RCC 7860 (cell line): Measurements from ENCODE around the gene KIAA2012.
A peak's percentile ranks its signal among the peaks of the same experiment; 100 is the strongest.
"Not testable (repeated sequence)": the region's sequence is repeated elsewhere in the genome, so short reads cannot be mapped to it uniquely, and the experiment has no call there.

Source experiments
- DNase-seq: peaks from one replicate; pipeline ENCODE4 v3.0.0-alpha.2; 2015; ENCODE audit warnings: low spot score
- FAIRE-seq: peaks from 2 replicates; lab custom pipeline; 2012; peaks lifted over from hg19 to GRCh38; lab: Jason Lieb, UNC

The KIAA2012 gene

GRCh38 chr2:202114795-202115194 lies 41.7 kb downstream of the KIAA2012 start:
- DNase-seq = no peak
- no peak for FAIRE-seq

DNA sequence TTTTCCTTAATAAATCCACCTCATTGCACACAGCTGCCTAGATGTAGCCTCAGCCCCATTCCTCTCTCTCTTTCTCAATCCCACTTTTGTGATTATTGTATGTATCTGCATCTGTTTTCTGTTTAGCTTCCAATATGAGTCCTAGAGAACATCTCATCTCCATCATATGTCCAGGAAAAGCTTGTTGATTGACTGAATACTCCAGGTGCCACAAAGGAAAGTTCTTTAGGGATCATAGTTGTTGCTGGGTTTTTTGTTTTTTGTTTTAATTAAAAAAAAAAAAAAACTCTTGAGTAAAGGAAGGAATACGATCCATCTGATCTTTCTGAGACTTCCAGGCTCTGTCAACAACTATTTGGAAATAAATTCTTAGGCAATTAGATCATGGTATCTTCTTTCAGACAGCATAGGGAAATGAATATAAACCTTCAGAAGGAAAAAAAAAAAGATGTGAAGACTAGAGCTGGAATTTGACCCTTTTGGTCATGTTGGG lies 42.5 kb downstream of the KIAA2012 start:
- DNase-seq = no peak
- FAIRE-seq = no peak

GRCh38 chr2:202116691-202117090 lies 43.6 kb downstream of the KIAA2012 start:
- FAIRE-seq (no peak), DNase-seq (no peak)

DNA sequence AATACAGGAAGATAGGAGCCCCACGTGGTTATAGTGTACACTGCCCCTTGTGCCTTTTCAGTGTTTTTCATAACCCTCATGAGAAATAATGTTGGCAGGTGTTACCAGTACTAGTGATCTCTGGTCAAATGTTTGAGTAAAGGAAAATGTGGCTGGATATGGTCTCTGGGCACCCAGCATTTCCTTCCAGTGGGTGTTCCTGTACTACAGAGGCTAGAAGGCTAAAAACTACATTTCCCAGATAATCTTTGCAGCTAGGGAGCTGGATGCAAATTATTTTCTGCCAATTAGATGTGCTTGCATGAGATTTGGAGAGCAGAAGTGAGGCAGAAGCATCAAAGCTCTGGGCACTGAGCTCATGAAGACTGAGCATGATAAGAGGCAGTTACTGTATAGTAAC lies 45.1 kb downstream of the KIAA2012 start:
- FAIRE-seq (no peak), DNase-seq (no peak)

DNA sequence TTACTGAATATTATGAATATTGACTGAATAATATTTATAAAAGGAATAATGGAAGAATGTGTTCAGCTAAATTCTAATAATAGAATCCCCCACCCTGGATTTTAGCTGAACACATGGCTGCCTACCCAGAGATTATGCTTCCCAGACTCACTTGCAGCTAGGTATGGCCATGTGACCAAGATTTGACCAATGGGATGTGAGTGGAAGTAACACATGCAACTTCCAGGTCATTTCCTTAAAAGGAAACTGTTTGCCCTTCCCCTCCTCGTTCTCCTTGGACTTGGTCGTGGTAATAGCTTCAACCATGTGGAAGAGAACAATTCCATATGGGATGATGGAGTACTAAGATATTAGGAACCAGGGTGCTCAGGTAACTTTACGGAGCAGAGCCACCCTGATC lies 47.8 kb downstream of the KIAA2012 start:
- DNase-seq (no peak), FAIRE-seq (no peak)

- no peak for FAIRE-seq
Measured at GRCh38 chr2:202121532-202122162, 48.6 kb downstream of the KIAA2012 start.

GRCh38 chr2:202122163-202122540 lies 49.1 kb downstream of the KIAA2012 start:
- no peak for FAIRE-seq
- DNase-seq = no peak

More at GRCh38 chr2:202121532-202122162, 48.6 kb downstream of the KIAA2012 start:
- no peak for DNase-seq

DNA sequence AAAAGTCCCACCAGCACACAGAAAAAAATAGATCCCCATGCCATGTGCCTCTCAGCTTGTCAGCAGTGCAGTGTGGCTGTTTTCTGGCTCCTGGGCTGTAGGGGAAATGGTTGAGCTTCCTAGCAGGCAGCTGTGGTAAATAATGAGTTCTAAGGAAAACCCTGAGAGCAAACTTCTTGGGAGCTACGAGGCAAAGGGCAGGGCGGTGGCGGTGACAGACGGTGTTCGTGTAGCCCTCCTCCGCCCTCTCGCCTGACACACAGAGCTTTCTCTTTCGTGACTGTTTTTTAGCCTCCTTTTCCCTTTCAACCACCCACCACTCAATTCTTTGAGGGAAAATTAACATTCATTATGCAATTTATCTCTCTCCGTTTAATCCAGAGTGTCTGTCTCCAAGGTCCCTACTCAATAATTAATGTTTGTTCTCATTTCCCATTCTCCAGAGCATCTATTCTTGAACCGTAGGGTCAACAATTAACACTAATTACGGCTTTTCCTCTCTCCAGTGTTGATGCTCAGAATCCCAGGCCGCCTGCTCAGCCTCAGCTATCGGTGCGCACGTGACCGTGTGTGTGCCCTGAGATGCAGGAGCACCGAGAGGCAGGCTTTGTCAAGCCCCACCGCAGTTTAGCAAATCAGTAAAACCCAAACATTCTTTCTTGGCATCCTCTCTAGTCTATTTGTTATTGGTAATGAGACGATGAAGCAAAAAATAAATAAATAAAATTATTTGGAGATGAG lies 50.1 kb downstream of the KIAA2012 start:
- DNase-seq (no peak), FAIRE-seq (no peak)

- FAIRE-seq = no peak
- no peak for DNase-seq
Measured at GRCh38 chr2:202124286-202124685, 51.2 kb downstream of the KIAA2012 start.

- FAIRE-seq (no peak), DNase-seq (no peak)
Measured at GRCh38 chr2:202127687-202128331, 54.8 kb downstream of the KIAA2012 start.

- FAIRE-seq = no peak
Measured at GRCh38 chr2:202129841-202130240, 56.8 kb downstream of the KIAA2012 start.

DNA sequence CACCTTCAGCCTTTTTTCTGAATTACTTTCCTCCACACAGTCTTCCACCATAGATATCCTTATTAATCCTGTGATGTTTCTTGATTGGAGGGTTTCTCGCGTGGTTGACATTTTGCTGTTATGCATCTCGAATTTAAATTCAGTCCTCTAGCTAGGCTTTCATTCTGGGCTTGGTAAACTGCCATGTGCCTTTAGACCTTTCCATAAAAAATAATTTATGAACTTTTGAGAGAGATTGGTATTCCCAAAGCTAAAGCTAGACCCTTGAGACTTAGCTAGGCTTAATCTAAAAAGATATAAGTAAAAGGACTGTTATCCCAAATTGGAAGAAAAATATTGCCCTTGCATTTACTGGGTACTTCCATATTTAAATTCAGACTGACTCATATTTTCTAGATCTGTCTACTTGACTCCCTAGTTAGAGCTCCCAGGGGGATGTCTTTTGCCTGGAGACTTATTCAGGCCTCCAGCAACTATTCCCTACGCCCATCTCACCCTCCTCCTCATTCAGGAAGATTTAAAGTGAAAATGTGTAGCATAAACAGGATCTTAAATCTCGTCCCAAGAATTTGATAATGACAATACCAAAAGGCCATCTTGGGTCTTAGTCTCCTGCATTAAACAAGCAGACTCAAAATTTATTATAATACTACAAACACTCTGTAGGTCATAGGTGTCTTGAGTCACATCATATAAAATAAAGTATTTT lies 60.3 kb downstream of the KIAA2012 start:
- DNase-seq = no peak
- FAIRE-seq = no peak

More at GRCh38 chr2:202129841-202130240, 56.8 kb downstream of the KIAA2012 start:
- no peak for DNase-seq

DNA sequence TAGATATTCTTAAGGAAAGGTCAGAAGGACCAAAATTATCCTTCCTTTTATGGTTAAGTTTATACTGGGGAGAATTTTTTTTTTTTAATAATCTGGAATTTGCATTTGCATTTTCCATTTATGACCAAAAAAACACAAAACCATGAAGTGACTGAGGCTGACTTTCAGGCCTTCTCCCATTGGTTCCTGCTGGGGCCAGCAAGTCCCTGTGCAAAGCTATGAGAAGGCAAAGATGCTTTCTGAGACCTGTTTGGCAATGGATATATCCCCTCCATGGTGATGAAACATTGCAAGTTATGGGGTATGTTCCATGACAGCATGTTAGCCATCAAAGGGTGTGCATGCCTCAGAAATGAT lies 60.8 kb downstream of the KIAA2012 start:
- no peak for FAIRE-seq
- DNase-seq = no peak

GRCh38 chr2:202135091-202135874 lies 62.2 kb downstream of the KIAA2012 start:
- peak; percentile 52 for DNase-seq
- no peak for FAIRE-seq

DNA sequence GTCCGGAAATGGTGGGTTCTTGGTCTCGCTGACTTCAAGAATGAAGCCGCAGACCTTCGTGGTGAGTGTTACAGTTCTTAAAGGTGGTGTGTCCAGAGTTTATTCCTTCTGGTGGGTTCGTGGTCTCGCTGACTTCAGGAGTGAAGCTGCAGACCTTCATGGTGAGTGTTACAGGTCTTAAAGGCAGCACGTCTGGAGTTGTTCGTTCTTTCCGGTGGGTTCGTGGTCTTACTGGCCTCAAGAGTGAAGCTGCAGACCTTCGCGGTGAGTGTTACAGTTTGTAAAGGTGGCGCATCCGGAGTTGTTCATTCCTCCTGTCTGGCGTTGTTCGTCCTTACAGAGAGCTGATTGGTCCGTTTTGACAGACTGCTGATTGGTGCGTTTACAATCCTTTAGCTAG lies 63.0 kb downstream of the KIAA2012 start:
- FAIRE-seq, DNase-seq: not testable (repeated sequence)

DNA sequence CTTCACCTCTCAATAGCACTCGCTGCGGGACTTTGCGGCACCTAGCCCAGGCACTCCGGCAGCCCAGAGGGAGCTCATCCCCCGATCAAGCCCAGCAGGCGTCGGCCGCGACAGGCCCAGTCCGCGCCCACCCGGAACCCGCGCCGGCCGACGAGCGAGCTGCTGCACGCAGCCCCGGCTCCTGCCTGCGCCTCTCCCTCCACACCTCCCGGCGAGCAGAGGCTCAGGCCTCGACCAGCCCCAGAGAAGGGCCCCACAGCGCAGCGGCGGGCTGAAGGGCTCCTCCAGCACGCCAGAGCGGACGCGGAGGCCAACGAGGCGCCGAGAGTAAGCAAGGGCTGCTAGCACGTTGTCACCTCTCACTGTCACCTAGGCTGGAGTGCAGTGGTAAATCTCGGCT lies 63.5 kb downstream of the KIAA2012 start:
- no peak for DNase-seq
- FAIRE-seq = no peak

- FAIRE-seq (no peak), DNase-seq (no peak)
Measured at GRCh38 chr2:202140522-202141252, 67.6 kb downstream of the KIAA2012 start.

GRCh38 chr2:202141329-202141947 lies 68.4 kb downstream of the KIAA2012 start:
- FAIRE-seq (no peak), DNase-seq (no peak)

DNA sequence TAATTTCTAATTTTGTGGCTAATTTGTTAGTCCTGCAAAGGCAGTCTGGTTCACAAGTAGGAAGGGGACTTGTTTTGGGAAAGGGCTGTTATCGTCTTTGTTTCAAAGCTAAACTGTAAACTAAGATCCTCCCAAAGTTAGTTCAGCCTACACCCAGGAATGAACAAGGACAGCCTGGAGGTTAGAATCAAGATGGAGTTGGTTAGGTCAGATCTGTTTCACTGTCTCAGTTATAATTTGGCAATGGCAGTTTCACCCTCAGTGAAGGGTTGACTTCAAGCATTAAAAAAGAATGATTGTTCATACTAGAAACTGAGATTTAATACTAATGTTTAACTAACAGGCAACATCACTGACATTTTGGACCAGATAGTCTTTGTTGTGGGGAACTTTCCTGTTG lies 69.5 kb downstream of the KIAA2012 start:
- FAIRE-seq (no peak), DNase-seq (no peak)
